ENCODE measurements around the gene ENTPD7.

- TF ChIP-seq POLR2A (IDR thresholded peaks at IDR 0.05; ENCODE audit: low read length) (peak; percentile 14), GATA1 (IDR thresholded peaks at IDR 0.05; ENCODE audit: low read depth, low read length) (no peak)
Measured at GRCh38 chr10:99612167-99612831, 47.0 kb upstream of the ENTPD7 start.

Measured in erythroblast (primary cell).